GM12891 (cell line): ENCODE data around the gene SMYD4.

ENCODE experiments used
- POLR2A ChIP-seq: IDR thresholded peaks from 2 replicates; pipeline ENCODE4 v1.6.1; 2011; ENCODE audit warnings: low read depth, low read length, control low read depth
- POLR2AphosphoS5 ChIP-seq: IDR thresholded peaks from 2 replicates; pipeline ENCODE4 v1.6.1; 2011; ENCODE audit warnings: low read depth, low read length, control low read depth
- SPI1 ChIP-seq: IDR thresholded peaks from 2 replicates; pipeline ENCODE4 v1.6.1; 2011; ENCODE audit warnings: low read depth, low read length, control low read depth
- TAF1 ChIP-seq: IDR thresholded peaks from 2 replicates; pipeline ENCODE4 v1.6.1; 2011; ENCODE audit warnings: low read depth, low read length, control low read depth

GRCh38 chr17:1829216-1829591 is 498 bp downstream of the SMYD4 start:
- TF ChIP-seq POLR2A = no peak
- no peak for TF ChIP-seq SPI1
- no peak for TF ChIP-seq POLR2AphosphoS5
- TF ChIP-seq TAF1 = no peak
